GM23248 (cell line): ENCODE data around the gene SLC44A2.

Source experiments
- EZH2 ChIP-seq: fragments of 200-600 bp; sonication (generic); IDR thresholded peaks from 2 replicates; pipeline ENCODE4 v1.6.1; 2018; ENCODE audit warnings: antibody characterized with exemption, mild to moderate bottlenecking; ENCODE audit not compliant: insufficient read depth, poor library complexity, severe bottlenecking
- EZH2phosphoT487 ChIP-seq: fragments of 200-600 bp; sonication (generic); IDR thresholded peaks from 2 replicates; pipeline ENCODE4 v1.6.1; 2018; ENCODE audit warnings: antibody characterized with exemption, moderate library complexity, mild to moderate bottlenecking, low read depth; ENCODE audit not compliant: insufficient read depth

GRCh38 chr19:10654610-10655456, 29.5 kb downstream of the SLC44A2 start:
- no peak for TF ChIP-seq EZH2
- TF ChIP-seq EZH2phosphoT487, result no peak
